ENCODE results near the gene DGKK. TPM values are rescaled to one million over a fixed set of nuclear protein-coding genes. Genes with fewer than 3 reads are reported as not detected.

Gene DGKK
- total and polyA plus RNA-seq, 2 donors (not counting 1 experiment from before 2014, with no cell fraction given), result not detected

GRCh38 chrX:50456712-50457484, 13.7 kb downstream of the DGKK start:
- Histone ChIP-seq H3K4me2 (ENCODE audit: extremely low read depth, insufficient read depth, low read length) (no peak overlapping the region), H3K9ac (ENCODE audit: insufficient read depth, low read length) (no peak overlapping the region), H3K9me3 (ENCODE audit: control insufficient read depth, insufficient read depth, low read depth, low read length) (no peaks in the 10 kb centered on the region), H3K79me2 (ENCODE audit: control insufficient read depth, insufficient read depth, low read length) (no peaks in the 10 kb centered on the region), H3K4me1 (ENCODE audit: control insufficient read depth, extremely low read depth, insufficient read depth, low read length) (no peaks in the 10 kb centered on the region), H3K36me3 (ENCODE audit: control insufficient read depth, insufficient read depth, low read length) (no peaks in the 10 kb centered on the region), H3K27me3 (ENCODE audit: control insufficient read depth, insufficient read depth, low read length) (no peaks in the 10 kb centered on the region), H3K4me3 (replicated peaks in 1 of 4; ENCODE audit: control extremely low read depth in 1 of 4, insufficient read depth in 1 of 4, low read depth in 3 of 4, low read length in 4 of 4) (no peak overlapping the region), H3K27ac (ENCODE audit: insufficient read depth, low read length) (no peak overlapping the region), H2AFZ (ENCODE audit: low read length) (no peak overlapping the region), H4K20me1 (ENCODE audit: control insufficient read depth, extremely low read depth, insufficient read depth, low read length) (no peaks in the 10 kb centered on the region)
- TF ChIP-seq EZH2 (IDR thresholded peaks at IDR 0.05; ENCODE audit: low read length, missing control alignments), result no peak
- no peak for TF ChIP-seq CTCF (conservative IDR thresholded peaks at IDR 0.05 in 1 of 2, IDR thresholded peaks at IDR 0.05 in 1 of 2; ENCODE audit: low read depth in 1 of 2, low read length in 2 of 2)
- no peak for DNase-seq (ENCODE audit: low read depth in 2 of 2)

GRCh38 chrX:50452782-50453181, 17.8 kb downstream of the DGKK start:
- no peaks in the 10 kb centered on the region for H4K20me1 ChIP-seq (ENCODE audit: control insufficient read depth, extremely low read depth, insufficient read depth, low read length)
- no peaks in the 10 kb centered on the region for H3K79me2 ChIP-seq (ENCODE audit: control insufficient read depth, insufficient read depth, low read length)
- H3K4me2 ChIP-seq (ENCODE audit: extremely low read depth, insufficient read depth, low read length), result no peak overlapping the region
- no peak overlapping the region for H2AFZ ChIP-seq (ENCODE audit: low read length)
- DNase-seq (ENCODE audit: low read depth in 2 of 2), result no peak
- no peaks in the 10 kb centered on the region for H3K27me3 ChIP-seq (ENCODE audit: control insufficient read depth, insufficient read depth, low read length)
- no peak overlapping the region for H3K9ac ChIP-seq (ENCODE audit: insufficient read depth, low read length)
- no peaks in the 10 kb centered on the region for H3K4me1 ChIP-seq (ENCODE audit: control insufficient read depth, extremely low read depth, insufficient read depth, low read length)
- no peak overlapping the region for H3K4me3 ChIP-seq (replicated peaks in 1 of 4; ENCODE audit: control extremely low read depth in 1 of 4, insufficient read depth in 1 of 4, low read depth in 3 of 4, low read length in 4 of 4)
- no peak overlapping the region for H3K27ac ChIP-seq (ENCODE audit: insufficient read depth, low read length)
- TF ChIP-seq CTCF (conservative IDR thresholded peaks at IDR 0.05 in 1 of 2, IDR thresholded peaks at IDR 0.05 in 1 of 2; ENCODE audit: low read depth in 1 of 2, low read length in 2 of 2) (no peak), EZH2 (IDR thresholded peaks at IDR 0.05; ENCODE audit: low read length, missing control alignments) (no peak)
- no peaks in the 10 kb centered on the region for H3K36me3 ChIP-seq (ENCODE audit: control insufficient read depth, insufficient read depth, low read length)
- no peaks in the 10 kb centered on the region for H3K9me3 ChIP-seq (ENCODE audit: control insufficient read depth, insufficient read depth, low read depth, low read length)

GRCh38 chrX:50450324-50450723, 20.3 kb downstream of the DGKK start:
- Histone ChIP-seq H3K36me3 (ENCODE audit: control insufficient read depth, insufficient read depth, low read length) (no peaks in the 10 kb centered on the region), H3K27ac (ENCODE audit: insufficient read depth, low read length) (no peak overlapping the region), H3K9ac (ENCODE audit: insufficient read depth, low read length) (no peak overlapping the region), H3K79me2 (ENCODE audit: control insufficient read depth, insufficient read depth, low read length) (no peaks in the 10 kb centered on the region), H3K4me1 (ENCODE audit: control insufficient read depth, extremely low read depth, insufficient read depth, low read length) (no peaks in the 10 kb centered on the region), H3K4me3 (replicated peaks in 1 of 4; ENCODE audit: control extremely low read depth in 1 of 4, insufficient read depth in 1 of 4, low read depth in 3 of 4, low read length in 4 of 4) (no peak overlapping the region), H3K9me3 (ENCODE audit: control insufficient read depth, insufficient read depth, low read depth, low read length) (no peaks in the 10 kb centered on the region), H4K20me1 (ENCODE audit: control insufficient read depth, extremely low read depth, insufficient read depth, low read length) (no peaks in the 10 kb centered on the region), H2AFZ (ENCODE audit: low read length) (no peak overlapping the region), H3K27me3 (ENCODE audit: control insufficient read depth, insufficient read depth, low read length) (no peaks in the 10 kb centered on the region), H3K4me2 (ENCODE audit: extremely low read depth, insufficient read depth, low read length) (no peak overlapping the region)
- no peak for DNase-seq (ENCODE audit: low read depth in 2 of 2)
- TF ChIP-seq EZH2 (IDR thresholded peaks at IDR 0.05; ENCODE audit: low read length, missing control alignments), result no peak
- TF ChIP-seq CTCF (conservative IDR thresholded peaks at IDR 0.05 in 1 of 2, IDR thresholded peaks at IDR 0.05 in 1 of 2; ENCODE audit: low read depth in 1 of 2, low read length in 2 of 2), result no peak
